ENCODE data around the gene FAM53B. TPM values are rescaled to one million over a fixed set of nuclear protein-coding genes. Genes with fewer than 3 reads are reported as not detected.

Gene FAM53B
- total RNA-seq, 2 experiments from 2014 or later = 56.6 to 58.5 TPM

- no TSS peak for BruUV-seq (replicated peaks)
- Histone ChIP-seq H3K27ac (ENCODE audit: low read depth, low read length, poor library complexity, severe bottlenecking) (no peak overlapping the region), H3K4me1 (ENCODE audit: insufficient read depth, low read length, poor library complexity, severe bottlenecking) (peaks cover 78% of the 10 kb centered on the region), H3K9me2 (ENCODE audit: insufficient read depth, low read length) (no peaks in the 10 kb centered on the region), H3K4me3 (ENCODE audit: low read depth, low read length, poor library complexity, severe bottlenecking) (no peak overlapping the region), H3K4me2 (ENCODE audit: low read length) (no peak overlapping the region), H2AFZ (ENCODE audit: low read length) (no peak overlapping the region), H3K36me3 (ENCODE audit: insufficient read depth, low read length) (peaks cover 79% of the 10 kb centered on the region), H3K79me2 (ENCODE audit: insufficient read depth, low read depth, low read length) (peaks cover 96% of the 10 kb centered on the region), H4K20me1 (ENCODE audit: insufficient read depth, low read length) (peaks cover 51% of the 10 kb centered on the region), H3K9me3 (ENCODE audit: low read length) (no peaks in the 10 kb centered on the region)
- TF ChIP-seq EZH2phosphoT487 (IDR thresholded peaks at IDR 0.05; ENCODE audit: borderline replicate concordance, low read depth, low read length) = no peak
- TF ChIP-seq CTCF (conservative IDR thresholded peaks at IDR 0.05; ENCODE audit: low read length) = no peak
- intact Hi-C loops (cut with micrococcal nuclease; ENCODE audit: unreplicated experiment) = no loop called here
- ChIA-PET CTCF (ENCODE audit: unreplicated experiment) (interaction anchor here (0.6 kb wide), 1 partner anchor 80 kb away, joined by 3 read pairs; no protein-coding TSS in a partner anchor), POLR2A (interaction anchor here (0.9 to 4.6 kb wide), 4 partner anchors 9 to 186 kb away, joined by 3 to 29 read pairs (median 3); no protein-coding TSS in a partner anchor)
- no peak for DNase-seq (ENCODE audit: low spot score)
Measured at GRCh38 chr10:124727361-124727960, 16.7 kb downstream of the FAM53B start.

GRCh38 chr10:124725791-124726190, 18.4 kb downstream of the FAM53B start:
- no peak overlapping the region for H3K4me3 ChIP-seq (ENCODE audit: low read depth, low read length, poor library complexity, severe bottlenecking)
- H4K20me1 ChIP-seq (ENCODE audit: insufficient read depth, low read length) = peaks cover 51% of the 10 kb centered on the region
- intact Hi-C loops (cut with micrococcal nuclease; ENCODE audit: unreplicated experiment) = no loop called here
- peaks cover 98% of the 10 kb centered on the region for H3K79me2 ChIP-seq (ENCODE audit: insufficient read depth, low read depth, low read length)
- no peak overlapping the region for H2AFZ ChIP-seq (ENCODE audit: low read length)
- H3K4me1 ChIP-seq (ENCODE audit: insufficient read depth, low read length, poor library complexity, severe bottlenecking) = peaks cover 79% of the 10 kb centered on the region
- BruUV-seq (replicated peaks) = no TSS peak
- H3K4me2 ChIP-seq (ENCODE audit: low read length) = peak overlapping the region; percentile 48
- H3K27ac ChIP-seq (ENCODE audit: low read depth, low read length, poor library complexity, severe bottlenecking) = peak overlapping the region; percentile 37
- no peak for TF ChIP-seq EZH2phosphoT487 (IDR thresholded peaks at IDR 0.05; ENCODE audit: borderline replicate concordance, low read depth, low read length)
- no peak for TF ChIP-seq CTCF (conservative IDR thresholded peaks at IDR 0.05; ENCODE audit: low read length)
- DNase-seq (ENCODE audit: low spot score) = no peak
- ChIA-PET CTCF (ENCODE audit: unreplicated experiment) (no interaction called here), POLR2A (interaction anchor here (0.7 to 1.3 kb wide), 4 partner anchors 8 to 253 kb away, joined by 3 to 5 read pairs (median 3); no protein-coding TSS in a partner anchor)
- H3K9me2 ChIP-seq (ENCODE audit: insufficient read depth, low read length) = no peaks in the 10 kb centered on the region
- H3K9me3 ChIP-seq (ENCODE audit: low read length) = no peaks in the 10 kb centered on the region
- H3K36me3 ChIP-seq (ENCODE audit: insufficient read depth, low read length) = peaks cover 74% of the 10 kb centered on the region

- peaks cover 79% of the 10 kb centered on the region for H3K4me1 ChIP-seq (ENCODE audit: insufficient read depth, low read length, poor library complexity, severe bottlenecking)
- ChIA-PET POLR2A (interaction anchor here (0.6 to 1.3 kb wide), 7 partner anchors 8 to 185 kb away, joined by 3 to 5 read pairs (median 3); no protein-coding TSS in a partner anchor), CTCF (ENCODE audit: unreplicated experiment) (no interaction called here)
- TF ChIP-seq CTCF (conservative IDR thresholded peaks at IDR 0.05; ENCODE audit: low read length) (no peak), EZH2phosphoT487 (IDR thresholded peaks at IDR 0.05; ENCODE audit: borderline replicate concordance, low read depth, low read length) (no peak)
- peaks cover 74% of the 10 kb centered on the region for H3K36me3 ChIP-seq (ENCODE audit: insufficient read depth, low read length)
- no peaks in the 10 kb centered on the region for H3K9me3 ChIP-seq (ENCODE audit: low read length)
- no TSS peak for BruUV-seq (replicated peaks)
- intact Hi-C loops (cut with micrococcal nuclease; ENCODE audit: unreplicated experiment) = no loop called here
- H4K20me1 ChIP-seq (ENCODE audit: insufficient read depth, low read length) = peaks cover 51% of the 10 kb centered on the region
- H3K79me2 ChIP-seq (ENCODE audit: insufficient read depth, low read depth, low read length) = peaks cover 98% of the 10 kb centered on the region
- H3K9me2 ChIP-seq (ENCODE audit: insufficient read depth, low read length) = no peaks in the 10 kb centered on the region
- peak overlapping the region; percentile 48 for H3K4me2 ChIP-seq (ENCODE audit: low read length)
- peak; percentile 71 for DNase-seq (ENCODE audit: low spot score)
- H3K27ac ChIP-seq (ENCODE audit: low read depth, low read length, poor library complexity, severe bottlenecking) = peak overlapping the region; percentile 37
- no peak overlapping the region for H3K4me3 ChIP-seq (ENCODE audit: low read depth, low read length, poor library complexity, severe bottlenecking)
- H2AFZ ChIP-seq (ENCODE audit: low read length) = no peak overlapping the region
Measured at GRCh38 chr10:124725171-124725631, 19.0 kb downstream of the FAM53B start.
